ENCODE results near the gene GOLGA8B.
"Not testable (repeated sequence)": the region's sequence is repeated elsewhere in the genome, so short reads cannot be mapped to it uniquely, and the experiment has no call there.

GOLGA8B gene

GRCh38 chr15:34554716-34555115 lies 28.7 kb downstream of the GOLGA8B start:
- H3K27me3 Mint-ChIP-seq; H3K4me3 Mint-ChIP-seq; H3K9me3 Mint-ChIP-seq; H3K27ac Mint-ChIP-seq; H3K36me3 Mint-ChIP-seq (ENCODE audit: low read depth); H3K4me1 Mint-ChIP-seq (ENCODE audit: low read depth): not testable (repeated sequence)

- not testable (repeated sequence) for H3K36me3 Mint-ChIP-seq (ENCODE audit: low read depth); H3K4me1 Mint-ChIP-seq (ENCODE audit: low read depth); H3K4me3 Mint-ChIP-seq; H3K9me3 Mint-ChIP-seq; H3K27ac Mint-ChIP-seq; H3K27me3 Mint-ChIP-seq
These were observed 29.3 kb downstream of the GOLGA8B start for GRCh38 chr15:34554126-34554525.

GRCh38 chr15:34550129-34550528 lies 33.3 kb downstream of the GOLGA8B start:
- H3K4me1 Mint-ChIP-seq (ENCODE audit: low read depth); H3K27me3 Mint-ChIP-seq; H3K27ac Mint-ChIP-seq; H3K4me3 Mint-ChIP-seq; H3K9me3 Mint-ChIP-seq; H3K36me3 Mint-ChIP-seq (ENCODE audit: low read depth): not testable (repeated sequence)

- H3K4me3 Mint-ChIP-seq; H3K4me1 Mint-ChIP-seq (ENCODE audit: low read depth); H3K36me3 Mint-ChIP-seq (ENCODE audit: low read depth); H3K27ac Mint-ChIP-seq; H3K27me3 Mint-ChIP-seq; H3K9me3 Mint-ChIP-seq: not testable (repeated sequence)
These were observed 34.1 kb downstream of the GOLGA8B start for GRCh38 chr15:34549381-34549809.

- H3K9me3 Mint-ChIP-seq; H3K27me3 Mint-ChIP-seq; H3K27ac Mint-ChIP-seq; H3K4me3 Mint-ChIP-seq; H3K36me3 Mint-ChIP-seq (ENCODE audit: low read depth); H3K4me1 Mint-ChIP-seq (ENCODE audit: low read depth): not testable (repeated sequence)
These were observed 39.4 kb downstream of the GOLGA8B start for GRCh38 chr15:34543860-34544649.

GRCh38 chr15:34535857-34536256 lies 47.6 kb downstream of the GOLGA8B start:
- H3K27ac Mint-ChIP-seq; H3K36me3 Mint-ChIP-seq (ENCODE audit: low read depth); H3K4me1 Mint-ChIP-seq (ENCODE audit: low read depth); H3K27me3 Mint-ChIP-seq; H3K4me3 Mint-ChIP-seq; H3K9me3 Mint-ChIP-seq: not testable (repeated sequence)
